HL-60 (cell line): ENCODE data around the gene PSMC3.

Source experiments
- DNase-seq, 2 experiments: peaks; one replicate each; pipeline ENCODE4 v3.0.0-alpha.2; 2010 to 2020; ENCODE audit warnings: low read depth in 1 of 2, low spot score in 1 of 2
- H3K27ac ChIP-seq: fragments of 250-450 bp; sonication (Bioruptor Pico); replicated peaks from 2 replicates; pipeline ENCODE4 v1.5.1; 2020; ENCODE audit warnings: mild to moderate bottlenecking, moderate library complexity
- H3K27me3 ChIP-seq: fragments of 250-450 bp; sonication (Bioruptor Pico); 2 replicates; pipeline ENCODE4 v1.5.1; 2021; ENCODE audit warnings: mild to moderate bottlenecking, moderate library complexity; ENCODE audit not compliant: insufficient read depth, poor library complexity, severe bottlenecking
- H3K4me3 ChIP-seq: replicated peaks from 2 replicates; pipeline ENCODE4 v1.5.1; 2011; ENCODE audit warnings: mild to moderate bottlenecking, control low read depth, low read length; ENCODE audit not compliant: insufficient read depth
- GABPA ChIP-seq: IDR thresholded peaks from 2 replicates; pipeline ENCODE4 v1.6.1; 2012; ENCODE audit warnings: low read depth
- POLR2AphosphoS5 ChIP-seq: IDR thresholded peaks from 2 replicates; pipeline ENCODE4 v1.6.1; 2012; ENCODE audit warnings: low read depth
- SPI1 ChIP-seq: IDR thresholded peaks from 2 replicates; pipeline ENCODE4 v1.6.1; 2012; ENCODE audit warnings: low read depth, mild to moderate bottlenecking, borderline replicate concordance
- TF ChIP-seq, protein P1 (sequence below): IDR thresholded peaks from 2 replicates; pipeline ENCODE4 v1.6.1; 2012; ENCODE audit warnings: low read depth; ENCODE audit not compliant: insufficient replicate concordance
- TF ChIP-seq, protein P2 (sequence below): IDR thresholded peaks from one replicate; pipeline ENCODE4 v1.5.1; 2011; ENCODE audit warnings: low read length, control low read depth, inconsistent platforms; ENCODE audit not compliant: insufficient read depth

Gene PSMC3

DNA sequence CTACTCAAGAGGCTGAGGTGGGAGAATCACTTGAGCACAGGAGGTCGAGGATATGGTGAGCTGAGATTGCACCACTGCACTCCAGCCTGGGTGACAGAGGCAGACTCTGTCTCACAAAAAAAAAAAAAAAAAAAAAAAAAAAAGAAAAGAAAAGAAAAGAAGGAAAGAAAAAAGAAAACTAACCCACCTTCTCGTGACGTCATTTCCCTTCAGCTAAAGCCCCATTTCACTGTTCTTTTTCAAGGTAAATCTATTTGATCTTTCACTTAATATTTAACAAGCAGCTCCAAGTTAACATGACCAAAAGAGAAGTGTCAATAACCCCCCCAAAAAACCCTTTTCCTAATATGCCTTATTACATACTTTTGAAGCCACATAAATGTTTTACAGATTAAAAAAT lies 17.6 kb upstream of the PSMC3 start:
- no peaks in the 10 kb centered on the region for H3K27me3 ChIP-seq
- no peak overlapping the region for H3K4me3 ChIP-seq
- no peak overlapping the region for H3K27ac ChIP-seq
- DNase-seq = no peak
- no peak for TF ChIP-seq POLR2AphosphoS5
- TF ChIP-seq, protein P1, sequence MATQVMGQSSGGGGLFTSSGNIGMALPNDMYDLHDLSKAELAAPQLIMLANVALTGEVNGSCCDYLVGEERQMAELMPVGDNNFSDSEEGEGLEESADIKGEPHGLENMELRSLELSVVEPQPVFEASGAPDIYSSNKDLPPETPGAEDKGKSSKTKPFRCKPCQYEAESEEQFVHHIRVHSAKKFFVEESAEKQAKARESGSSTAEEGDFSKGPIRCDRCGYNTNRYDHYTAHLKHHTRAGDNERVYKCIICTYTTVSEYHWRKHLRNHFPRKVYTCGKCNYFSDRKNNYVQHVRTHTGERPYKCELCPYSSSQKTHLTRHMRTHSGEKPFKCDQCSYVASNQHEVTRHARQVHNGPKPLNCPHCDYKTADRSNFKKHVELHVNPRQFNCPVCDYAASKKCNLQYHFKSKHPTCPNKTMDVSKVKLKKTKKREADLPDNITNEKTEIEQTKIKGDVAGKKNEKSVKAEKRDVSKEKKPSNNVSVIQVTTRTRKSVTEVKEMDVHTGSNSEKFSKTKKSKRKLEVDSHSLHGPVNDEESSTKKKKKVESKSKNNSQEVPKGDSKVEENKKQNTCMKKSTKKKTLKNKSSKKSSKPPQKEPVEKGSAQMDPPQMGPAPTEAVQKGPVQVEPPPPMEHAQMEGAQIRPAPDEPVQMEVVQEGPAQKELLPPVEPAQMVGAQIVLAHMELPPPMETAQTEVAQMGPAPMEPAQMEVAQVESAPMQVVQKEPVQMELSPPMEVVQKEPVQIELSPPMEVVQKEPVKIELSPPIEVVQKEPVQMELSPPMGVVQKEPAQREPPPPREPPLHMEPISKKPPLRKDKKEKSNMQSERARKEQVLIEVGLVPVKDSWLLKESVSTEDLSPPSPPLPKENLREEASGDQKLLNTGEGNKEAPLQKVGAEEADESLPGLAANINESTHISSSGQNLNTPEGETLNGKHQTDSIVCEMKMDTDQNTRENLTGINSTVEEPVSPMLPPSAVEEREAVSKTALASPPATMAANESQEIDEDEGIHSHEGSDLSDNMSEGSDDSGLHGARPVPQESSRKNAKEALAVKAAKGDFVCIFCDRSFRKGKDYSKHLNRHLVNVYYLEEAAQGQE = no peak
- no peak for TF ChIP-seq SPI1
- no peak for TF ChIP-seq GABPA
- TF ChIP-seq, protein P2, sequence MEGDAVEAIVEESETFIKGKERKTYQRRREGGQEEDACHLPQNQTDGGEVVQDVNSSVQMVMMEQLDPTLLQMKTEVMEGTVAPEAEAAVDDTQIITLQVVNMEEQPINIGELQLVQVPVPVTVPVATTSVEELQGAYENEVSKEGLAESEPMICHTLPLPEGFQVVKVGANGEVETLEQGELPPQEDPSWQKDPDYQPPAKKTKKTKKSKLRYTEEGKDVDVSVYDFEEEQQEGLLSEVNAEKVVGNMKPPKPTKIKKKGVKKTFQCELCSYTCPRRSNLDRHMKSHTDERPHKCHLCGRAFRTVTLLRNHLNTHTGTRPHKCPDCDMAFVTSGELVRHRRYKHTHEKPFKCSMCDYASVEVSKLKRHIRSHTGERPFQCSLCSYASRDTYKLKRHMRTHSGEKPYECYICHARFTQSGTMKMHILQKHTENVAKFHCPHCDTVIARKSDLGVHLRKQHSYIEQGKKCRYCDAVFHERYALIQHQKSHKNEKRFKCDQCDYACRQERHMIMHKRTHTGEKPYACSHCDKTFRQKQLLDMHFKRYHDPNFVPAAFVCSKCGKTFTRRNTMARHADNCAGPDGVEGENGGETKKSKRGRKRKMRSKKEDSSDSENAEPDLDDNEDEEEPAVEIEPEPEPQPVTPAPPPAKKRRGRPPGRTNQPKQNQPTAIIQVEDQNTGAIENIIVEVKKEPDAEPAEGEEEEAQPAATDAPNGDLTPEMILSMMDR = no peak

DNA sequence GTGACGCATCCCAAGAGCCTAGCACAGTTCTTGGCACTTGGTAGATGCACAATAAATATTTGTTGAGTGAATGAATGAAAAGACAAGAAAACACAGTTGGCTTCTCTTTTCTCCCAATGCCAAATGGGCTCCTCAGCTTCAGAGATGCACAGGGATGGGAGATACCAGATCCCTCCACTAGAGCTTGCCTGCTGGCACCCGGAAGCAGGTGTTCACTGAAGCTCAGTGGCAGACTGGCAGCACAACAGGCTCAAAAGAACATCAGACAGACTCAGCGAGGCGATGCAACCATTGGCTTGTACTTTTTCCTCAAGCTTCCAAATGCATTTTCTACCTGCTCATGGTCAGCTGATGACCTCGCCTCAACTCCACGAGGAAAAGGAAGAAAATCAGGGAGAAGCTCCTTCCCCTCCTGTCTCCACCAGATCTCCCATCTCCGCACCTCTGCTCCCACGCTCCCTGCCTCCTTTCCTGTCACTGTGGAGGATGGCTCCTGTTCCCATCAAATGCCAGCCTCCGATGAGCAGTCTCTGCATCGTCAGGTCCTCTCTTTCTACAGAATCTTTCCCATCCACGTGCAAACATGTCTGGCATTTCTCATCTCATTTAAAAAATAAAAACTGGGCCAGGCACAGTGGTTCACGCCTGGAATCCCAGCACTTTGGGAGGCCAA lies 16.9 kb upstream of the PSMC3 start:
- H3K27me3 ChIP-seq = no peaks in the 10 kb centered on the region
- H3K4me3 ChIP-seq = no peak overlapping the region
- TF ChIP-seq GABPA (no peak), SPI1 (no peak), POLR2AphosphoS5 (no peak)
- TF ChIP-seq, protein P2 = no peak
- TF ChIP-seq, protein P1 = no peak
- no peak overlapping the region for H3K27ac ChIP-seq
- DNase-seq = peak in 1 of 2 experiments; percentile 25

DNA sequence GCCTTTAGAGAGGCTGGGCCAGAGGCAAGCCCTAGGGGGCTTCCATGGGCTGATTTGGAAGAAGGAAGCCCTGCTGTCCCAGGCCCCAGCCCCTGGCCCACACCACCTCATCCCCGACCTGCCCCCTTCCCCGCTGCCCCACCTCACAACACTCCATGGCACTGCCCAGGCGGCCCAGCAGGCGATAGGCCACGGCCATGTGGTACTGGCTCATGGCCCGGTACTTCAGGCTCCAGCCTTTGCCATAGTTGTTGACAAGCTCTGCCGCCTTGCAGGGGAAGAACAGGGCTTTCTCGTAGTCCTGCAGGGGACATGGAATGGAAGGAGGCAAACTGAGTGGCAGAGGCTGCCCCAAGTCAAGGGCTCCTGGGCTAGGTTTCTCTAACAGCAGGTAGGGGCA lies 16.3 kb upstream of the PSMC3 start:
- no peaks in the 10 kb centered on the region for H3K27me3 ChIP-seq
- no peak overlapping the region for H3K27ac ChIP-seq
- DNase-seq = no peak
- TF ChIP-seq, protein P2 = no peak
- TF ChIP-seq, protein P1 = no peak
- no peak for TF ChIP-seq SPI1
- TF ChIP-seq POLR2AphosphoS5 = no peak
- TF ChIP-seq GABPA = no peak
- H3K4me3 ChIP-seq = no peak overlapping the region
